ENCODE data around the gene DCC. TPM values are rescaled to one million over a fixed set of nuclear protein-coding genes. Genes with fewer than 3 reads are reported as not detected.

DCC gene
- total RNA-seq, 4 donors from 2014 or later: 0.13 TPM; not detected in 3

- H3K4me3 ChIP-seq (ENCODE audit: low read depth, poor library complexity, severe bottlenecking): no peak overlapping the region
- intact Hi-C loops (cut with DNase I; ENCODE audit: low total_unique reads): no loop called here
- no peak for TF ChIP-seq CTCF (IDR thresholded peaks at IDR 0.05)
- no peak for TF ChIP-seq POLR2A (IDR thresholded peaks at IDR 0.05)
- DNase-seq (ENCODE audit: low spot score in 2 of 2): no peak
- 73 to 78% methylated on average over 3 of the region's 3 CpGs for WGBS, 2 donors
Observed at GRCh38 chr18:53442415-53442783, 1102.4 kb downstream of the DCC start.

GRCh38 chr18:53443336-53443735 is 1103.3 kb downstream of the DCC start:
- no peak overlapping the region for H3K4me3 ChIP-seq (ENCODE audit: low read depth, poor library complexity, severe bottlenecking)
- TF ChIP-seq CTCF (IDR thresholded peaks at IDR 0.05) (no peak), POLR2A (IDR thresholded peaks at IDR 0.05) (no peak)
- intact Hi-C loops (cut with DNase I; ENCODE audit: low total_unique reads): no loop called here
- WGBS, 2 donors: 53% methylated on average over 2 of the region's 2 CpGs
- no peak for DNase-seq (ENCODE audit: low spot score in 2 of 2)

DNA sequence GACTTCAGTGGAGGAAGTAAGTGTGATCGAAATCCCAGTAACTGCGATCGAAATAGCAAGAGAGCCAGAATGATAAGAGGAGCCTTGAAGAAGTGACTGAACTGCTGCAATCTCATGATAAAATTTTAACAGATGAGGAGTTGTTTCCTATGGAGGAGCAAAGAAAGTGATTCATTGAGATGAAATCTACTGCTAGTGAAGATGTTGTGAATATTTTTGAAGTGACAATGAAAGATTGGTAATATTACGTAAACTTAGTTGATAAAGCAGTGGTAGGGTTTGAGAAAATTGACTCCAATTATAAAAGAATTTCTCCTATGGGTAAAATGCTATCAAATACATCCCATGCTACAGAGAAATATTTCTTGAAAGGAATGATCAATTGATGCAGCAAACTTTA is 1103.8 kb downstream of the DCC start:
- 81 to 87% methylated on average over 4 of the region's 4 CpGs for WGBS, 2 donors
- TF ChIP-seq POLR2A (IDR thresholded peaks at IDR 0.05) (no peak), CTCF (IDR thresholded peaks at IDR 0.05) (no peak)
- no peak for DNase-seq (ENCODE audit: low spot score in 2 of 2)
- intact Hi-C loops (cut with DNase I; ENCODE audit: low total_unique reads): no loop called here
- H3K4me3 ChIP-seq (ENCODE audit: low read depth, poor library complexity, severe bottlenecking): no peak overlapping the region

DNA sequence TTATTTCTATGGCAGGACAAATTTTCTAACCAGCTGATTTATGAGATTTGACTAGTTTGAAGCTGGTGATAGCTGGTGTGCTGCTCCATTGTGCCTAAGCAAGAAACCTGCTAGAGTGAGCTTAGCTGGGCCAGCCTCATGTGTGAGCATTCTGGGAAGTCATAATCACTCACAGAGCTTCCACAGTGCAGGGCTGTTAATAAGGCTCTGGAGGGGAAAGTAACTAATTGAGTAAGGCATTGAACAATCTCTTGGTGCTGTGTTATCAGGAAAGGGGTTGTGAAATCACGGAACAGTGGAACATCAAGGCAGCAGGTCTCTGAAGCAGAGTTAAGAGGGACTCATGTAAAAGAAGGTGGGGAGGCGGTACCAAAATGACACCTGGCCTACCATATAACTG is 1111.9 kb downstream of the DCC start:
- TF ChIP-seq CTCF (IDR thresholded peaks at IDR 0.05) (no peak), POLR2A (IDR thresholded peaks at IDR 0.05) (no peak)
- intact Hi-C loops (cut with DNase I; ENCODE audit: low total_unique reads): no loop called here
- 62 to 65% methylated on average over 2 of the region's 2 CpGs for WGBS, 2 donors
- DNase-seq (ENCODE audit: low spot score in 2 of 2): no peak
- no peak overlapping the region for H3K4me3 ChIP-seq (ENCODE audit: low read depth, poor library complexity, severe bottlenecking)

DNA sequence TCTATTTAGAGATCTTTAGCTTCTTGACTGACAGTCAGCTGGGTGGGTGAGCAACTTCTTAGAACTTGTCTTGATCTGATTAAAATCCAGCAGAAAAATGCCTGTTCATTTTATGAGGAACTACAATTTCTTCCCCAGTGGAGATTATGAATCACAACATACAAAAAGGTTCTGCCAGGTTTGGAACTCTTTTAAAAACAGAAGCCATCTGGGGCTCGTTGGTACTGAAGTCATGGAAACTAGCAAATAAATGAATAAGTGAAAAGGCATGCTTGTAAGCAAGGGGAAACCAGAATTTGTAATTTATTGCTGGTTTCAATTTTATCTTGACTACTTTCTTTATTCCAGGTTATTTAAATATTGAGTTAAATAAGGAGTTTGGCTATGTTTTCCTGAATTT is 1117.1 kb downstream of the DCC start:
- WGBS, 2 donors: 0 to 6% methylated on average over 1 of the region's 1 CpG
- intact Hi-C loops (cut with DNase I; ENCODE audit: low total_unique reads): no loop called here
- TF ChIP-seq POLR2A (IDR thresholded peaks at IDR 0.05) (no peak), CTCF (IDR thresholded peaks at IDR 0.05) (no peak)
- DNase-seq (ENCODE audit: low spot score in 2 of 2): no peak
- no peak overlapping the region for H3K4me3 ChIP-seq (ENCODE audit: low read depth, poor library complexity, severe bottlenecking)

- no peak for DNase-seq (ENCODE audit: low spot score in 2 of 2)
- intact Hi-C loops (cut with DNase I; ENCODE audit: low total_unique reads): no loop called here
- no peak for TF ChIP-seq CTCF (IDR thresholded peaks at IDR 0.05)
- H3K4me3 ChIP-seq (ENCODE audit: low read depth, poor library complexity, severe bottlenecking): no peak overlapping the region
Observed at GRCh38 chr18:53458268-53458667, 1118.3 kb downstream of the DCC start.
